Measurements from ENCODE around the gene KCNQ1. TPM values are rescaled to one million over a fixed set of nuclear protein-coding genes. Genes with fewer than 3 reads are reported as not detected.

Gene KCNQ1
- total and polyA plus RNA-seq, 9 of the 15 experiments (the other 6 are each of a cell fraction or from before 2014, with no cell fraction given) = 0.44 TPM; not detected in 8

GRCh38 chr11:2398664-2399355, 46.0 kb upstream of the KCNQ1 start (continued):
- TF ChIP-seq ETV6 (IDR thresholded peaks at IDR 0.05; ENCODE audit: borderline replicate concordance in 1 of 2, low read depth in 2 of 2, low read length in 1 of 2) = no peak
- TF ChIP-seq ETV6 (CRISPR knock-in tag; IDR thresholded peaks at IDR 0.05; ENCODE audit: borderline replicate concordance) = no peak
- no peak for TF ChIP-seq SOX6 (IDR thresholded peaks at IDR 0.05)
- no peak for TF ChIP-seq ZNF282 (CRISPR knock-in tag; IDR thresholded peaks at IDR 0.05)
- 0 out of 2 replicates have a peak, but pooled peaks have one; percentile 10 for TF ChIP-seq PML (IDR thresholded peaks at IDR 0.05; ENCODE audit: low read length)
- peak; percentile 44; the same call in 1 of the 2 replicates for TF ChIP-seq ZBTB7A (IDR thresholded peaks at IDR 0.05; ENCODE audit: borderline replicate concordance, control insufficient read depth, low read depth, low read length)
- no peak for TF ChIP-seq FOXK1 (CRISPR knock-in tag; IDR thresholded peaks at IDR 0.05; ENCODE audit: borderline replicate concordance)
- peak; percentile 97 for TF ChIP-seq ZBTB17 (CRISPR knock-in tag; IDR thresholded peaks at IDR 0.05)
- TF ChIP-seq TCF3 (CRISPR knock-in tag; IDR thresholded peaks at IDR 0.05) = no peak
- peak; percentile 57 for TF ChIP-seq SMAD4 (CRISPR knock-in tag; conservative IDR thresholded peaks at IDR 0.05)
- peak; percentile 29; the same call in 1 of the 2 replicates for TF ChIP-seq REST (IDR thresholded peaks at IDR 0.05; ENCODE audit: borderline replicate concordance)
- TF ChIP-seq REST (CRISPR knock-in tag; IDR thresholded peaks at IDR 0.05; ENCODE audit: low read depth) = no peak
- 0 out of 2 replicates have a peak, but pooled peaks have one; percentile 13 for TF ChIP-seq ATF7 (IDR thresholded peaks at IDR 0.05)
- peak; percentile 90 for TF ChIP-seq PRDM10 (IDR thresholded peaks at IDR 0.05; ENCODE audit: partially characterized antibody)
